HL-60 (cell line): ENCODE data around the gene ELP2.

ENCODE experiments used
- DNase-seq, 2 experiments: peaks; one replicate each; pipeline ENCODE4 v3.0.0-alpha.2; 2010 to 2020; ENCODE audit warnings: low read depth in 1 of 2, low spot score in 1 of 2
- H3K27ac ChIP-seq: fragments of 250-450 bp; sonication (Bioruptor Pico); replicated peaks from 2 replicates; pipeline ENCODE4 v1.5.1; 2020; ENCODE audit warnings: mild to moderate bottlenecking, moderate library complexity
- H3K27me3 ChIP-seq: fragments of 250-450 bp; sonication (Bioruptor Pico); 2 replicates; pipeline ENCODE4 v1.5.1; 2021; ENCODE audit warnings: mild to moderate bottlenecking, moderate library complexity; ENCODE audit not compliant: insufficient read depth, poor library complexity, severe bottlenecking
- H3K4me3 ChIP-seq: replicated peaks from 2 replicates; pipeline ENCODE4 v1.5.1; 2011; ENCODE audit warnings: mild to moderate bottlenecking, control low read depth, low read length; ENCODE audit not compliant: insufficient read depth
- GABPA ChIP-seq: IDR thresholded peaks from 2 replicates; pipeline ENCODE4 v1.6.1; 2012; ENCODE audit warnings: low read depth
- POLR2AphosphoS5 ChIP-seq: IDR thresholded peaks from 2 replicates; pipeline ENCODE4 v1.6.1; 2012; ENCODE audit warnings: low read depth
- SPI1 ChIP-seq: IDR thresholded peaks from 2 replicates; pipeline ENCODE4 v1.6.1; 2012; ENCODE audit warnings: low read depth, mild to moderate bottlenecking, borderline replicate concordance
- TF ChIP-seq, protein P1 (sequence below): IDR thresholded peaks from 2 replicates; pipeline ENCODE4 v1.6.1; 2012; ENCODE audit warnings: low read depth; ENCODE audit not compliant: insufficient replicate concordance
- TF ChIP-seq, protein P2 (sequence below): IDR thresholded peaks from one replicate; pipeline ENCODE4 v1.5.1; 2011; ENCODE audit warnings: low read length, control low read depth, inconsistent platforms; ENCODE audit not compliant: insufficient read depth

ELP2 gene

DNA sequence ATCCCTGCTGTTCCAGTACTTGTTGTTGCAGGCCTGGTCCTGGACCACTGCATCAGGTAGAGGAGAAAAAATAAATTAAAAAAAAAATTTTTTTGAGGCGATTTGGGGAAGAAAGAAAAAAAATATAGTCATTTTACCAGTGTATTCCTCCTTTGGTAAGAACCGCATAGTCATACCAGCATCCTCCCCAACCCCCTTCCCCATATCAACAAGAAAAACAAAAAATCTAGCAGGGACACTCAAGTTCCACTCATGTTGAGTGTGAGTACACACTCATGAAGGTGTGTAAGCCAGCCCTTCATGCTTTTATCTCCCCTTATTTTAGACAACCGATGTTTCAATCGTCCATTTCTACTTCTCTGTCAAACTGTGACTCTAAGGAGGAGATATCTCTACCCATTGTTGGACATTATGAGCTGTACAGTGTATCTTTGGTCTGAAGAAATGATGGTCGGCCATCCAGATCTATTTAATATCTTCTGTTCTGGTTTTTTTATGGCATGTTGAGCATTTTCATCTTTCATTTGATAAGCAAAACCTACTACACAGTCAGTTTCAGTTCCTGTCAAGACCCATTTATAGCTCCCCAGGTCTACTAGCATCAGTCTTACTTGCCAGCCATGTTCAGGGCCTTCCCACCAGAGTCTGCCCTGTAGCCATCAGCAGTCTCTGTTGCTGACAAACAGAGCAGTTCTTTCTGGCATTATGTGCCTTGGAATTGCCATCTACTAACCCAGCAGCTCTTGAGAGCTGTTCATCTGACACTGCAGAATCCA is 20.0 kb downstream of the ELP2 start:
- TF ChIP-seq SPI1, result no peak
- TF ChIP-seq, protein P1, sequence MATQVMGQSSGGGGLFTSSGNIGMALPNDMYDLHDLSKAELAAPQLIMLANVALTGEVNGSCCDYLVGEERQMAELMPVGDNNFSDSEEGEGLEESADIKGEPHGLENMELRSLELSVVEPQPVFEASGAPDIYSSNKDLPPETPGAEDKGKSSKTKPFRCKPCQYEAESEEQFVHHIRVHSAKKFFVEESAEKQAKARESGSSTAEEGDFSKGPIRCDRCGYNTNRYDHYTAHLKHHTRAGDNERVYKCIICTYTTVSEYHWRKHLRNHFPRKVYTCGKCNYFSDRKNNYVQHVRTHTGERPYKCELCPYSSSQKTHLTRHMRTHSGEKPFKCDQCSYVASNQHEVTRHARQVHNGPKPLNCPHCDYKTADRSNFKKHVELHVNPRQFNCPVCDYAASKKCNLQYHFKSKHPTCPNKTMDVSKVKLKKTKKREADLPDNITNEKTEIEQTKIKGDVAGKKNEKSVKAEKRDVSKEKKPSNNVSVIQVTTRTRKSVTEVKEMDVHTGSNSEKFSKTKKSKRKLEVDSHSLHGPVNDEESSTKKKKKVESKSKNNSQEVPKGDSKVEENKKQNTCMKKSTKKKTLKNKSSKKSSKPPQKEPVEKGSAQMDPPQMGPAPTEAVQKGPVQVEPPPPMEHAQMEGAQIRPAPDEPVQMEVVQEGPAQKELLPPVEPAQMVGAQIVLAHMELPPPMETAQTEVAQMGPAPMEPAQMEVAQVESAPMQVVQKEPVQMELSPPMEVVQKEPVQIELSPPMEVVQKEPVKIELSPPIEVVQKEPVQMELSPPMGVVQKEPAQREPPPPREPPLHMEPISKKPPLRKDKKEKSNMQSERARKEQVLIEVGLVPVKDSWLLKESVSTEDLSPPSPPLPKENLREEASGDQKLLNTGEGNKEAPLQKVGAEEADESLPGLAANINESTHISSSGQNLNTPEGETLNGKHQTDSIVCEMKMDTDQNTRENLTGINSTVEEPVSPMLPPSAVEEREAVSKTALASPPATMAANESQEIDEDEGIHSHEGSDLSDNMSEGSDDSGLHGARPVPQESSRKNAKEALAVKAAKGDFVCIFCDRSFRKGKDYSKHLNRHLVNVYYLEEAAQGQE, result no peak
- Histone ChIP-seq H3K27me3 (no peaks in the 10 kb centered on the region), H3K4me3 (no peak overlapping the region), H3K27ac (no peak overlapping the region)
- no peak for DNase-seq

DNA sequence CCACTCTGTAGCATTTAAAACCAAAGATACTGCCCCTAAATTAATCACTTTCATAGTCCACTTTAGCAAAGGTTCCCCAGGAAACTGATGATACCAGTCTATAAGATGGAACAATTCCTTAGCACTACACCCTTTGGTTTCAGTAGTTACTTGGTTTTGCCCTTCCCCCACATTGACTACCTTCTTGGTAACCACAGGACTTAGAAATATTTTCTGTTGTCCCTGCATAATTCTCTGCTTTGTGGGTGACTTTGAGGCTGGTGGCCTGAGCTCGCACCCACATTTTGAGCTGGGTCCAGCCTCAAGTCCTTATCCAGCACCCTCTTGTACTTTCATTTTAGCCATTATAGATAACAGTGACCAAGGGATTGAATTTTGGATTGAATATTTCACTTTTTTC is 23.1 kb downstream of the ELP2 start:
- Histone ChIP-seq H3K27me3 (no peaks in the 10 kb centered on the region), H3K27ac (no peak overlapping the region), H3K4me3 (no peak overlapping the region)
- no peak for TF ChIP-seq SPI1
- TF ChIP-seq, protein P1, result no peak
- TF ChIP-seq, protein P2, sequence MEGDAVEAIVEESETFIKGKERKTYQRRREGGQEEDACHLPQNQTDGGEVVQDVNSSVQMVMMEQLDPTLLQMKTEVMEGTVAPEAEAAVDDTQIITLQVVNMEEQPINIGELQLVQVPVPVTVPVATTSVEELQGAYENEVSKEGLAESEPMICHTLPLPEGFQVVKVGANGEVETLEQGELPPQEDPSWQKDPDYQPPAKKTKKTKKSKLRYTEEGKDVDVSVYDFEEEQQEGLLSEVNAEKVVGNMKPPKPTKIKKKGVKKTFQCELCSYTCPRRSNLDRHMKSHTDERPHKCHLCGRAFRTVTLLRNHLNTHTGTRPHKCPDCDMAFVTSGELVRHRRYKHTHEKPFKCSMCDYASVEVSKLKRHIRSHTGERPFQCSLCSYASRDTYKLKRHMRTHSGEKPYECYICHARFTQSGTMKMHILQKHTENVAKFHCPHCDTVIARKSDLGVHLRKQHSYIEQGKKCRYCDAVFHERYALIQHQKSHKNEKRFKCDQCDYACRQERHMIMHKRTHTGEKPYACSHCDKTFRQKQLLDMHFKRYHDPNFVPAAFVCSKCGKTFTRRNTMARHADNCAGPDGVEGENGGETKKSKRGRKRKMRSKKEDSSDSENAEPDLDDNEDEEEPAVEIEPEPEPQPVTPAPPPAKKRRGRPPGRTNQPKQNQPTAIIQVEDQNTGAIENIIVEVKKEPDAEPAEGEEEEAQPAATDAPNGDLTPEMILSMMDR, result no peak
- no peak for TF ChIP-seq GABPA
- TF ChIP-seq POLR2AphosphoS5, result no peak
- DNase-seq, result no peak

DNA sequence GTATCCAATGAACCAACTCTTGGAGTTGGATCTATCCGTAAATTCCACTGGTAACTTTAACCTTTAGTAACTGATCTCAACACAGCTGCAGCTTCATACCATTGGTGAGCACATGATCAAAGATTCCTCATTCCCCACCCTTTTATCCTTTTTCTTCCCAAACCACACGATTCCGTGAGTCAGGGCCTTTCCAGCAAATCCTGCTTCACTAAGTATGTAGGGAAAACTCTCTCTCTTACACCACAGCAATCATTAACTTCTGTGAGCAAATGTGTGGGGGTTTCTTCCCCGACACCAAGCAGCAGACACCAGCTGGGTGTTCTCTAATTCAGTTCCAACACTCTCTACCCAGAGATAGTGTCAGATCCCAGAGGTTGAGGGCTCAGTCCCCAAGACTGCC is 23.5 kb downstream of the ELP2 start:
- no peak overlapping the region for H3K4me3 ChIP-seq
- no peak overlapping the region for H3K27ac ChIP-seq
- DNase-seq, result no peak
- TF ChIP-seq, protein P2, result no peak
- TF ChIP-seq SPI1, result no peak
- H3K27me3 ChIP-seq, result no peaks in the 10 kb centered on the region

DNA sequence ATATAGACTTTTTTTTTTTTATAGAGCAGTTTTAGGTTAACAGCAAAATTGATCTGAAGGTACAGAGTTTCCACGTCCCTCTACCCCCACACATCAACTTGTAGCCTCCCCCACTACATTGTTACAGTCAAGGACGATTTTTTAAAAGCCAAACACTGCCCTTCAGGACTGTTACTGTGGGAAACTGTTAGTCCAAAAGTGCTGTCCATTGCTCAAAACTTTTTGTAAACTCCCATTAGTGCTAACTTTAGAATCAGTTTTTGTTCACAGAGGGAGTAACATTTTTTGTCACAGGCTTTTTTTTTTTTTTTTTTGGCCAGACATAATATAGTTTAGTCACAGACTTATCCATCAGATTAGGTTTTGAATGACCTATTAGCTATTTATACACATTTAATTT is 24.1 kb downstream of the ELP2 start:
- no peak overlapping the region for H3K4me3 ChIP-seq
- TF ChIP-seq POLR2AphosphoS5, result no peak
- no peak for TF ChIP-seq GABPA
- TF ChIP-seq, protein P1, result no peak
- TF ChIP-seq, protein P2, result no peak
- TF ChIP-seq SPI1, result no peak
- no peak for DNase-seq
- H3K27me3 ChIP-seq, result no peaks in the 10 kb centered on the region
- no peak overlapping the region for H3K27ac ChIP-seq
